GM18861 (cell line): Measurements from ENCODE around the gene LDB1.

Experiments
- ATAC-seq: cut with Tn5 transposase; IDR thresholded peaks from one replicate; pipeline ENCODE4 v1.9.1; 2021; ENCODE audit not compliant: unreplicated experiment

LDB1 gene

GRCh38 chr10:102114861-102115618 lies 5.1 kb downstream of the LDB1 start:
- peak; percentile 38 for ATAC-seq

GRCh38 chr10:102113956-102114857 lies 6.0 kb downstream of the LDB1 start:
- ATAC-seq: no peak

- no peak for ATAC-seq
These were observed 6.8 kb downstream of the LDB1 start for GRCh38 chr10:102113261-102113955.

GRCh38 chr10:102112210-102112817 lies 7.9 kb downstream of the LDB1 start:
- ATAC-seq: no peak

GRCh38 chr10:102111276-102111675 lies 8.9 kb downstream of the LDB1 start:
- no peak for ATAC-seq

- ATAC-seq: no peak
These were observed 10.7 kb downstream of the LDB1 start for GRCh38 chr10:102109166-102110116.

- no peak for ATAC-seq
These were observed 13.2 kb downstream of the LDB1 start for GRCh38 chr10:102106998-102107397.

- ATAC-seq: no peak
These were observed 17.7 kb downstream of the LDB1 start for GRCh38 chr10:102102421-102102820.

- no peak for ATAC-seq
These were observed 19.0 kb downstream of the LDB1 start for GRCh38 chr10:102101152-102101551.

- no peak for ATAC-seq
These were observed 23.7 kb downstream of the LDB1 start for GRCh38 chr10:102096449-102096848.

- ATAC-seq: no peak
These were observed 29.4 kb downstream of the LDB1 start for GRCh38 chr10:102090772-102091171.

- ATAC-seq: no peak
These were observed 34.0 kb downstream of the LDB1 start for GRCh38 chr10:102086196-102086595.

GRCh38 chr10:102085336-102085735 lies 34.8 kb downstream of the LDB1 start:
- ATAC-seq: no peak

- ATAC-seq: no peak
These were observed 36.6 kb downstream of the LDB1 start for GRCh38 chr10:102083541-102083940.

GRCh38 chr10:102072673-102073527 lies 47.3 kb downstream of the LDB1 start:
- ATAC-seq: no peak

GRCh38 chr10:102069071-102069470 lies 51.1 kb downstream of the LDB1 start:
- no peak for ATAC-seq

- no peak for ATAC-seq
These were observed 52.0 kb downstream of the LDB1 start for GRCh38 chr10:102068216-102068615.

- no peak for ATAC-seq
These were observed 52.9 kb downstream of the LDB1 start for GRCh38 chr10:102067091-102067916.
